Gastrocnemius medialis (tissue), 4 donors: Measurements from ENCODE around the gene CCDC127. TPM values are rescaled to one million over a fixed set of nuclear protein-coding genes. Genes with fewer than 3 reads are reported as not detected.
"Not testable (repeated sequence)": the region's sequence is repeated elsewhere in the genome, so short reads cannot be mapped to it uniquely, and the experiment has no call there.

Experiments
- ATAC-seq, 2 donors: fragments of 150-250 bp; one replicate each; pipeline ENCODE4 v1.9.1; 2016
- DNase-seq, 2 donors: peaks; one replicate each; pipeline ENCODE4 v3.0.0-alpha.2; 2019
- H3K27ac ChIP-seq, 4 donors: fragments of 200-600 bp; sonication (generic); 1 replicate in 1 of 4; 2 replicates in 3 of 4; pipeline ENCODE4 v1.5.1; 2016 to 2018; ENCODE audit warnings: mild to moderate bottlenecking in 2 of 4, moderate library complexity in 1 of 4
- H3K27me3 ChIP-seq, 3 donors: fragments of 200-600 bp; sonication (generic) in 2 of 3; 1 replicate in 1 of 3; 2 replicates in 2 of 3; pipeline versions ENCODE4 v1.5.1 to v1.6.0; 2016 to 2019; ENCODE audit warnings: mild to moderate bottlenecking in 1 of 3, moderate library complexity in 1 of 3
- H3K36me3 ChIP-seq, 2 donors: fragments of 200-600 bp; sonication (generic) in 1 of 2; one replicate each; pipeline ENCODE4 v1.5.1; 2017 to 2018
- H3K4me1 ChIP-seq, 2 donors: fragments of 200-600 bp; sonication (generic) in 1 of 2; one replicate each; pipeline ENCODE4 v1.5.1; 2016 to 2017; ENCODE audit warnings: mild to moderate bottlenecking in 2 of 2
- H3K4me3 ChIP-seq, 4 donors: fragments of 200-600 bp; sonication (generic) in 3 of 4; 1 replicate in 1 of 4; 2 replicates in 3 of 4; pipeline ENCODE4 v1.5.1; 2016 to 2019; ENCODE audit warnings: mild to moderate bottlenecking in 2 of 4
- H3K9me3 ChIP-seq, 3 donors: fragments of 200-600 bp; sonication (generic) in 2 of 3; 1 replicate in 1 of 3; 2 replicates in 2 of 3; pipeline ENCODE4 v1.5.1; 2016 to 2019
- POLR2A ChIP-seq, 2 donors: fragments of 450-650 bp; IDR thresholded peaks; one replicate each; pipeline ENCODE4 v1.6.1; 2017; ENCODE audit warnings: antibody characterized with exemption in 2 of 2, mild to moderate bottlenecking in 2 of 2, moderate library complexity in 2 of 2
- in situ Hi-C, 4 donors: fragments of 200-750 bp; cut with MboI; loops; one replicate each; pipeline versions ENCODE4 v1.15.0 to v1.8.0; 2017; ENCODE audit warnings: low sequenced_read_pairs in 4 of 4
- intact Hi-C: fragments of 100-400 bp; cut with DNase I; formaldehyde crosslinking; loops from one replicate; pipeline ENCODE4 v1.15.1; 2023; ENCODE audit warnings: low total_unique reads
- total RNA-seq, 4 donors: library from RNA; depleted of rRNA; stranded (reverse); fragments of >200 nt; gene quantifications; one replicate each; pipeline versions ENCODE4 v1.1.0 to v1.2.3, GENCODE V29; 2016
- TF ChIP-seq, protein P1 (sequence below), 5 experiments: fragments of 450-650 bp in 3 of 5; fragments of 200-600 bp in 2 of 5; sonication (generic) in 2 of 5; IDR thresholded peaks in 4 of 5; conservative IDR thresholded peaks in 1 of 5; 1 replicate in 4 of 5; 2 replicates in 1 of 5; pipeline ENCODE4 v1.5.1; 2016 to 2019; ENCODE audit warnings: antibody characterized with exemption in 5 of 5, mild to moderate bottlenecking in 3 of 5, moderate library complexity in 3 of 5

The CCDC127 gene
- total RNA-seq, 4 donors from 2014 or later: 5.7 to 11.1 (median 7.8) TPM

DNA sequence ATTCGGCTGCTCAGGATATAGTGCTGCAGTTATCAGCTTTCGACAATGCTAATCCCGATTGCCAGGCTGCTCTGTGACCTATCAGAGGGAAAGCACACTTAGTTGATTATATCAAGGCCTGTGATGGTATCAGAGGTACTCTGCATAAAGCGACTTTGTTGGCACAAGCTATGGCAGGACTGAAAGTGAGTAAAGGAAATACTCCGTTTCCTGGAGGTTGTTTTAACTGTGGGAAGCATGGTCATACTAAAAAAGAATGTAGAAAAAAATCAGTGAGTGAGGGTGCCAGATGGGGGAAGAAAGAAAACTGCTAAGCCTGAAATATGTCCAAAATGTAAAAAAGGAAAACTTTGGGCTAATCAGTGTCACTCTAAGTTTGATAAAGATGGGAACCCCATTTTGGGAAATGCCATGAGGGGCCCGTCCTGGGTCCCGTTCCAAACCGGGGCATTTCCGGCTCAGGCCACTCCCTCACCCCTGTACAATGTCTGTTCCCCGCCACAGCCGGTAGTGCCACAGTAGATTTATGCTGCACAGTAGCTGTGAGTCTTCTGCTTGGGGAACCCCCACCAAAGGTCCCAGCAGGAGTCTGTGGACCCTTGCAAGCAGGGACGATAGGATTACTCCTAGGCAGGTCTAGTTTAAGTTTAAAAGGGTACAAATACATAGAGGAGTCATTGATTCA lies 25.9 kb upstream of the CCDC127 start:
- H3K27me3 ChIP-seq, H3K4me3 ChIP-seq, in situ Hi-C loops, H3K9me3 ChIP-seq, intact Hi-C loops, ATAC-seq, H3K27ac ChIP-seq, DNase-seq: not testable (repeated sequence)
- peaks cover 0 to 10% of the 10 kb centered on the region in 2 donors for H3K4me1 ChIP-seq
- H3K36me3 ChIP-seq: peaks cover 0 to 84% of the 10 kb centered on the region in 2 donors

DNA sequence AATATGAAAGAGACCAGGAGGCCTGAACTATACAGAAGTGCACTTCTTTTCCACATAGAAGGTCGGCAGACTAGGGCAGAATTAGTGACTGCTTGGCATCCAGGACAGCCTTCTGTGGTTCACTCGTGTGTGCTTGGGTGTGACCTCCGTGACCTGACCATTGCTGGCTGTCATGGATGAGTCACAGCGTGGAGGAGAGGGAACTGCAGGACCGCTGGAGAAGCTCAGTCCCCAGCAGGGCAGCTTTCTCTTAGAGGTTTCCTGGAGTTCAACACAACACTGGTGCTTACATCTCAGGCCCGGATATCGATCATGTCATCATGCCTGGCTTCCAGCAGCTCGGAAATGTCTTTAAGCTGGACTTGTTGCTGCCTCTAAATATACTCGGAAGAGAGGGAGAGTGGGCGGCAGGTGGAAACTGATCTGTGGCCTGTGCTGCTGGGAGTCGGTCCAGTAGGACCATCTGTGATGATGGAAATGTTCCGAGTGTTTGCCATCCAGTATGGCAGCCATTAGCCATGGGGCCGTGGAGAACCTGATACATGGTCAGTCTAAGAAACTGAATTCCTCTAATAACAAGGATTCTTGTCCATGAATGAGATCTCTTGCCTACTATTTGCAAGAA lies 23.2 kb upstream of the CCDC127 start:
- ATAC-seq: peak; percentile 74 to 95
- intact Hi-C loops: not testable (repeated sequence)

DNA sequence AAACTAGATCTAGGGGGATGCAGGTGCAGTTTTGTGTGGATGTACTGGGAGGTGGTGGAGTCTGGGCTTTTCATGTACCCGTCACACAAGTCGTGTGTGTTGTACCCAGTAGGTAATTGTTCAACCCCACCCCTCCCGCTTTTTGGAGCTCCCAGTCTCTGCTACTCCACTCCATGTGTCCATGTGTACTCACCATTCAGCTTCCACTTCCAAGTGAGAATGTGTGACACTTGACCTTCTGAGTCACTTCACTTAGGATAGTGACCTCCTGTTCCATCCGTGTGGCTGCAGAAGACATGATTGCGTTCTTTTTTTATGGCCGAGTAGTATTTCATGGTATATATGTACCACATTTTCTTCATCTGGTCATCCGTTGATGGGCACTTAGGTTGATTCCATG lies 22.6 kb upstream of the CCDC127 start:
- H3K4me3 ChIP-seq, H3K9me3 ChIP-seq, DNase-seq, H3K27me3 ChIP-seq, in situ Hi-C loops, intact Hi-C loops: not testable (repeated sequence)
- peaks cover 0 to 10% of the 10 kb centered on the region in 2 donors for H3K4me1 ChIP-seq
- H3K27ac ChIP-seq: peak overlapping the region; percentile 28 to 65 (median 38)
- peaks cover 3 to 79% of the 10 kb centered on the region in 2 donors for H3K36me3 ChIP-seq
- peak in 1 of 2 donors; percentile 40 for ATAC-seq

More for the DNA sequence above, 23.2 kb upstream of the CCDC127 start:
- H3K27me3 ChIP-seq, in situ Hi-C loops, H3K9me3 ChIP-seq, H3K4me3 ChIP-seq: not testable (repeated sequence)
- H3K36me3 ChIP-seq: peaks cover 3 to 81% of the 10 kb centered on the region in 2 donors
- peaks cover 0 to 10% of the 10 kb centered on the region in 2 donors for H3K4me1 ChIP-seq
- peak in 1 of 2 donors; percentile 56 for DNase-seq
- H3K27ac ChIP-seq: peak overlapping the region; percentile 28 to 65 (median 38)

DNA sequence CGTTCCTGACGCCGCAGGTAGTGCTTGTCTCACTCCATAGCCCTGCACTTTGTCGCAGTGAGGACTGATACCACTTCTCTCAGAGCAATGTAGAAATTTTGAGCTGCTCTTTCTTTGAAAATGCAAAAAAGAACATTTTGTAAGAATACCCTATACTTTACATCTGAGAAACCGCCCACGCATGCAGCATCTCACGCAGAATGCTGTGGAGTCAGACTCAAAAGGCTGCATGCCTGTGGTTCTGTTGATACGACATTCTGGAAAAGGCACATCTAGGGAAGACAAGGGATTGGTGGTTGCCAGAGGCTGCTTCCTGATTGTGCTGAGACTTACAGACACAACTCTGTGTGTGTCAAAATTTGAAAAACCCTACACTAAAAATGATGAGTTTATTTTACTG lies 20.0 kb upstream of the CCDC127 start:
- not testable (repeated sequence) for ATAC-seq, DNase-seq, H3K27me3 ChIP-seq

DNA sequence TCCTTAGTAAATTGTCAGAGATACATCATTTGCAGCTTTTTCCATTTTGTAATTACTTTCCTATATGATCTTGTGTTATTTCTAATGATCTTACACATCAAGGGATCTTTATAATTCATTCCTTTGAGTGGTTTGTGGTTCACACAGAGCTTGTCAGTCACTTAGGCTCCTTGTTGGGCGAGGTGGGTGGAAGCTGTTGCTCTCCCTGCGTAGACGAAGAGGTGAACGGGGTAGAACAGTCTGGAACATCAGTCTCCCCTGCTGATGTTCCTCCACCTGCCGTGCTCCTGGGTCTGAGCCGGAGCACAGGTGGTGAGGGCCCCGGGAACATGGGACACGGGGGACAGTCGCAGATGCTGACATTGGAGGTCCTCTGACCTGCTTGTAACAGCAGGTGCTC lies 17.6 kb upstream of the CCDC127 start:
- H3K36me3 ChIP-seq: peaks cover 3 to 84% of the 10 kb centered on the region in 2 donors
- H3K4me3 ChIP-seq, H3K4me1 ChIP-seq, H3K9me3 ChIP-seq, ATAC-seq, H3K27me3 ChIP-seq, DNase-seq, H3K27ac ChIP-seq, intact Hi-C loops, in situ Hi-C loops: not testable (repeated sequence)

More for the DNA sequence above, 20.0 kb upstream of the CCDC127 start:
- H3K9me3 ChIP-seq, H3K27ac ChIP-seq, in situ Hi-C loops, intact Hi-C loops, H3K4me3 ChIP-seq: not testable (repeated sequence)
- Histone ChIP-seq H3K4me1 (peaks cover 0 to 10% of the 10 kb centered on the region in 2 donors), H3K36me3 (peaks cover 3 to 84% of the 10 kb centered on the region in 2 donors)

DNA sequence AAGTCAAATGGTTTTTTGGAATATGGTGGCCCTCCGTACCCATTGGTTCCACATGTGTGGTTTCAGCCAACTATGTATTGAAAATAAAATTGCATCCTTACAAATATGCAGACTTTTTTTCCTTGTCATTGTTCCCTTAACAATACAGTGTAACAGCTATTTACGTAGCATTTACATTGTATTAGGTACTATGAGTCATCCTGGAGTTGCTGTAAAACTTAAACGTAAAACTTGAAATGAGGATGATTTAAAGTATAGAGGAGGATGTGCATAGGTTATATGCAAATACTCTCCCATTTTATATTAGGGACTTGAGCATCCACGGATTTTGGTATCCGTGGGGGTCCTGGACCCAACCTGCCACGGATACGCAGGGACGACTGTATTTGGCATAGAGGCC lies 16.5 kb upstream of the CCDC127 start:
- no peak for DNase-seq
- in situ Hi-C loops: no loop called here

DNA sequence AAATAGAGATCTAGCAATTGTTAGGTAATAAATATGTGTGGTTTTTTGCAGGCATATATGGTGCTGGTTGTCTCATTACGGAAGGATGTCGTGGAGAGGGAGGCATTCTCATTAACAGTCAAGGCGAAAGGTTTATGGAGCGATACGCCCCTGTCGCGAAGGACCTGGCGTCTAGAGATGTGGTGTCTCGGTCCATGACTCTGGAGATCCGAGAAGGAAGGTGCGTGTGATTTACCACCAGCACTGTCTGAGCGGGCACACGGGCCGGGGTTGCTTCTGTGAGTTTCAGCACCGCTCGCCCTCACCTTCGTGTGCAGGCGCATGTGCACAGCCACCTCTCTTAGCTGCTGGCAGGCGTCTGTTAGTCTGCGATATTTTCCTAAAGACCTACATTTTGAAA lies 15.5 kb upstream of the CCDC127 start:
- H3K36me3 ChIP-seq: peaks cover 3 to 89% of the 10 kb centered on the region in 2 donors
- ATAC-seq, H3K27ac ChIP-seq, H3K4me1 ChIP-seq, intact Hi-C loops, H3K27me3 ChIP-seq, H3K9me3 ChIP-seq, in situ Hi-C loops, DNase-seq, H3K4me3 ChIP-seq: not testable (repeated sequence)

More for the DNA sequence above, 16.5 kb upstream of the CCDC127 start:
- H3K4me3 ChIP-seq: no peak overlapping the region
- no peaks in the 10 kb centered on the region for H3K4me1 ChIP-seq
- TF ChIP-seq POLR2A (IDR thresholded peaks at IDR 0.05): no peak
- TF ChIP-seq, protein P1, sequence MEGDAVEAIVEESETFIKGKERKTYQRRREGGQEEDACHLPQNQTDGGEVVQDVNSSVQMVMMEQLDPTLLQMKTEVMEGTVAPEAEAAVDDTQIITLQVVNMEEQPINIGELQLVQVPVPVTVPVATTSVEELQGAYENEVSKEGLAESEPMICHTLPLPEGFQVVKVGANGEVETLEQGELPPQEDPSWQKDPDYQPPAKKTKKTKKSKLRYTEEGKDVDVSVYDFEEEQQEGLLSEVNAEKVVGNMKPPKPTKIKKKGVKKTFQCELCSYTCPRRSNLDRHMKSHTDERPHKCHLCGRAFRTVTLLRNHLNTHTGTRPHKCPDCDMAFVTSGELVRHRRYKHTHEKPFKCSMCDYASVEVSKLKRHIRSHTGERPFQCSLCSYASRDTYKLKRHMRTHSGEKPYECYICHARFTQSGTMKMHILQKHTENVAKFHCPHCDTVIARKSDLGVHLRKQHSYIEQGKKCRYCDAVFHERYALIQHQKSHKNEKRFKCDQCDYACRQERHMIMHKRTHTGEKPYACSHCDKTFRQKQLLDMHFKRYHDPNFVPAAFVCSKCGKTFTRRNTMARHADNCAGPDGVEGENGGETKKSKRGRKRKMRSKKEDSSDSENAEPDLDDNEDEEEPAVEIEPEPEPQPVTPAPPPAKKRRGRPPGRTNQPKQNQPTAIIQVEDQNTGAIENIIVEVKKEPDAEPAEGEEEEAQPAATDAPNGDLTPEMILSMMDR (IDR thresholded peaks at IDR 0.05 in 4 of 5, conservative IDR thresholded peaks at IDR 0.05 in 1 of 5): no peak
- H3K36me3 ChIP-seq: peaks cover 3 to 85% of the 10 kb centered on the region in 2 donors
- no peaks in the 10 kb centered on the region for H3K9me3 ChIP-seq
- H3K27ac ChIP-seq: no peak overlapping the region
- intact Hi-C loops: no loop called here
- H3K27me3 ChIP-seq: no peaks in the 10 kb centered on the region
- ATAC-seq: no peak
